Stimulated activated CD8-positive, alpha-beta memory T cell treated with anti-CD3 and anti-CD28 coated beads, Interleukin-15, amount 100 ng/mL, for 48 hours (primary cell): ENCODE measurements around the gene RASGRF1.
"Not testable (repeated sequence)": the region's sequence is repeated elsewhere in the genome, so short reads cannot be mapped to it uniquely, and the experiment has no call there.

Experiments used
- DNase-seq, 2 donors: peaks; one replicate each; pipeline ENCODE4 v3.0.0-alpha.2; 2020; ENCODE audit warnings: low read depth in 2 of 2

RASGRF1 gene

GRCh38 chr15:79090487-79091203, at the start of gene RASGRF1:
TSS of gene RASGRF1 (minus strand) at chr15:79090780. CDS start at chr15:79090498, 282 bp downstream.
- DNase-seq = no peak

- DNase-seq = no peak
These were observed 46.0 kb upstream of the RASGRF1 start for GRCh38 chr15:79136434-79137046.

GRCh38 chr15:79133309-79133708, 42.7 kb upstream of the RASGRF1 start:
- DNase-seq = no peak

GRCh38 chr15:79132770-79133169, 42.2 kb upstream of the RASGRF1 start:
- no peak for DNase-seq

DNA sequence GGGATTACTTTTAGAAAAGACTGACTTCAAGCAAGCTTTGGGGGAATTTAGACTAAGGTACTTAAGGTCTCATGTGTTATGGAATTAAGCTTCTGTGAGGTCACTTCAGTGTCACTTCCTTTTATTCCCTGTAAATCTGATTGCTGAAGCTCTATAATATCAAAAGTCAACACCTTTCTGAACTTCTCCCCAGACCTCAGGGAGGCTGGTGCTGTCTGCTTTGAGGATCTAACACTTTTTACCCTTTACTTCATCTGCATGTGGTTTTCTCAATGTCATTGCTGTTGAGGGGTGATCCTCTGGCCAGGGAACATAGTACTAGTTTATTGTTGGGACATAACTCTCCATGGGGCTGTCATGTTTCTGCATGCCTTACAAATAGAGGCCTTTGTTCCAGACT, 41.8 kb upstream of the RASGRF1 start:
- no peak for DNase-seq

DNA sequence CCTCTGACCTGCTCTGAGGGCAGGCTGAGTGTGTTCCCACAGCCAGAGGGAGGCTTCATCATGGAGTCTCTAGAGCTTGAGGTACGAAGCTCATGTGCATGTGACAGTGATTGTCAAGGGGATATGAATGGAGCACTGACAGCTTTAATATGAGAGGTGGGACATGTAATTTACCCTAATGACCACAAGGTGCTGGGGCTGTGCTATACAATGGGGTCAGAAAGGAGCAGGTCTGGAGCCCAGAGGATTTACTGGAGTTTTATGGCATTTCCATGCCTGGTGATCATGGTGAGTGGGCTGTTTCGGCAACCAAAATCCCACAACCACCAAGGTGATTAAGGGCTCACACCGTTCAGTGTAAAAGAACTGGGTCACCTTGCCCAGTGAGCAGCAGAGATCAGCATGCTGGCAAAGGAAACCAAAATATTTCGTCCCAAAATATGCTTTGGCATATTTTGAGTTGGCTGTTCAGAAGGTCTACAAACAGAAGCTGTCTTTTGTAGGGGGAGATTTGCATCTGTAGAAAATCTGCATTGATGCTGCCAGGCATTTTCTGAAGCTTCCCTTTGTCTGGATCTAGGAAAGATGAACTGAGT, 40.1 kb upstream of the RASGRF1 start:
- no peak for DNase-seq

- no peak for DNase-seq
These were observed 38.7 kb upstream of the RASGRF1 start for GRCh38 chr15:79129235-79129634.

GRCh38 chr15:79128556-79128955, 38.0 kb upstream of the RASGRF1 start:
- no peak for DNase-seq

DNA sequence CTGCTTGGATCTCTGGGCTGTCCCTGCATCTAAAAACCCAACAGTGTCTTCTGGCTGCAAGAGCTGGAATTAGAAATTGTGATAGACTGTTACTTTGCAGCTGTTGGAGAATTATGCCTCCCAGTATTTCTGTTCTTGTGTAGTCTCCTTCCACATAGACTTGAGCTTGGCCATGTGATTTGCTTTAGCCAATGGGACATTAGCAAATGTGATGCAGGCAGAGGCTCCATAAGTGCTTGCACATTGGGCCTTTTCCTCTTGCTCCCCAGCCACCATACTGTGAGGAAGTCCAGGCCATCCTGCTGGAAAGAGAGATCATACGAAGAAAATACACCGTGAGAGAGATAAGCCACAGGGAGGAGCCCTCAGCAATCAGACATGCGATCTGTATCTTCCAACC, 33.8 kb upstream of the RASGRF1 start:
- DNase-seq = no peak

DNA sequence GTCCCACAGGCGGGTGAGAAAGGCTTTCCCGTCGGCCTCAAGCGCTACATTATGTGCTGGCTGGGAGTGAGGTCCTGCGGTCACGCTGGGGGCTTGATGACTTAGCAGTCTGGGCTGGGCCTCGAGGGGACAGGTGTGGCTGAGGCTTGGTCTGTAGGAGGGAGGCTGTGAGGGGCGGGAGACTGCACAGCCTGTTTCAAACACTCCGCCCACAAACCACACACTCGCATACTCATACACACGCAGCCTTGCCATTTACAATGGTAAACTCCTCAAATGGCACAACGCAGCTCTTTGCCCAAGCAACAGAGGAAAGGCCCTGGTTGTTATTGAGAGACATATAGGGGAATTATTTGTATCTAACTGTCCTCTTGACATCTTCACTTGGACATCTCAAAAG, 32.4 kb upstream of the RASGRF1 start:
- DNase-seq = no peak

GRCh38 chr15:79122391-79122790, 31.8 kb upstream of the RASGRF1 start:
- DNase-seq = no peak

- no peak for DNase-seq
These were observed 31.0 kb upstream of the RASGRF1 start for GRCh38 chr15:79121571-79121970.

GRCh38 chr15:79117442-79118204, 27.0 kb upstream of the RASGRF1 start:
- DNase-seq = no peak

- DNase-seq = no peak
These were observed 26.2 kb upstream of the RASGRF1 start for GRCh38 chr15:79116771-79117170.

- DNase-seq = no peak
These were observed 25.5 kb upstream of the RASGRF1 start for GRCh38 chr15:79115986-79116665.

DNA sequence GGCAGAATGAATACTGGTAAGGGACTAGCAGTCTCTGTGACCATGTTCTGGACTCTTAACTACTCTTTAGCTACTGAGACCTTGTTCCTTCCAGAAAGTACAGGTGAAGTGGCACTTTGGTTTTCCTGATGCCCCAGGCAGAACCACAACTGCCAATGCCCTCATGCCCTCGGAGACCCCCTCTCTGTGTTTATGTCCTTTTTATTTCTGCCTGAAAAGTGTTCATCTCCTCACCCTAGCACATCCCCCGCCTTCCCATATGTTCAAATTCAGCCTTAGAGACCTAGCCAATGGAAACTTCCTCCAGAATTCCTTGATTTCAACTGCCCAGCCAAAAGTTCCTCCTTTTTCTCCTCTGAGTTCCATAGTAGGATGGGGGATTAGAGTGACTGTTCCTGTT, 23.3 kb upstream of the RASGRF1 start:
- no peak for DNase-seq

DNA sequence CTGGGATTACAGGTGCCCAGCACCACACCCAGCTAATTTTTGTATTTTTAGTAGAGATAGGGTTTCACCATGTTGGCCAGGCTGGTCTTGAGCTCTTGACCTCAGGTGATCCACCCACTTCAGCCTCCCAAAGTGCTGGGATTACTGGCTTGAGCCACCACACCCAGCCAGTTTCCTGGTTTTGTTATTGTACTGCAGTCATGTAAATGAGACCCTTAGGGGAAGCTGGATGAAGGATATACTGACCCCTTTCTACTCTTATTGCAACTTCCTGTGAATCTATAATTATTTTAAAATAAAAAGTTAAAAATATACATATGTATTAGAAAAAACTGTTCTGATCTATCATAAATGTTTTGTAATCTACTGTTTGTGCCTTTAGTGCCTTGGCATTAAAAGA, 20.8 kb upstream of the RASGRF1 start:
- not testable (repeated sequence) for DNase-seq

GRCh38 chr15:79105141-79105540, 14.6 kb upstream of the RASGRF1 start:
- DNase-seq = no peak

DNA sequence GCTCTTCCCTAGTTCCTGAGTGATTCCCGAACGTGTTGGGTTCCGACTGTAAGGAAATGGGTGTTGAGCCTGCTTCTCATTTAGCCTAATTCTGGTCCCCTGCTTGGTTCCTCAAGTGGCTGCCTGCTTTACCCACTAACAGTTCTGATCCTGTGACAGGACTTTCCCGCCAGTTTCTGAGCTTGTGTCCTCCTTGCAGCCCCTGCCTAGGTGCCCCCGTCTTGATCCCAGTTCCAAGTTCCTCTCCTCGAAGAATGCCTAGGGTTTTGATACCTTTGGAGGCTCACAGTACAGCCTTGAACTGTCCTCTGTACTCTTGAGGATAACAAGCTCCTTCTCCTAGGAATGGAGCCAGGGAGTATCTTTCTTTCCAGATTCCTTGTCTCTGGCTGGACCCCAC, 12.0 kb upstream of the RASGRF1 start:
- no peak for DNase-seq

DNA sequence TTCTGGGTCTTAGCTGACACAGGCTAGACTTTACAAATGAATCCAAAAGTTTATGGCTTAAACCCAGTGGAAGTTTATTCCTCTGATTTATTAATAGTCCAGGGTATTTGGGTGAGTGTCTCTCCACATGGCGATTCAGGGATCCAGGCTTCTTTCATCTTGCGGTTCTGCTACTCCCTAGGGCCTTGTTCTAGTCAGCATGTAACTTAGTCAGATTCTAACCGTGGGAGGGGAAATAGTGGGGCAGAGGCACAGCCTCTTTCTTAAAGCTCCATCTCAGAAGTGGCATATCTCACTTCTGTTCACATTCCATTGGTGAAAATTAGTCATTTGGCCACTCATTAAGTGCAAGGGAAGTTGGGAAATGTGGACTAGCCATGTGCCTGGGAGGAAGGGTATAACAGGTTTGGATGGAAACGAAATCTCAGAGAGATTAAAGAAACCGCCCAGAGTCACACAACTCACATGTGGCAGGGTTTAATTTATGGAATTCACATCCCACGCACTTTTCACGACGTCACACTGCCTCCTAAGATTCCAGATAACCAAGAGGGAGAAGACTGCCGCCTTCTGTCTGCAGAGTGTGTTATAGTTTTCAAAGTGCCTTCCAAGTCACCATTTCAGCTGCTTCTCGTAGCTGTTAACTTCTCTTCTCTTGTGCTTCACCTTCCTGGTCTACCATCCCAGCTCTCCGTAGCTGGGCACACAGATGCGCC, 11.4 kb upstream of the RASGRF1 start:
- DNase-seq = no peak

DNA sequence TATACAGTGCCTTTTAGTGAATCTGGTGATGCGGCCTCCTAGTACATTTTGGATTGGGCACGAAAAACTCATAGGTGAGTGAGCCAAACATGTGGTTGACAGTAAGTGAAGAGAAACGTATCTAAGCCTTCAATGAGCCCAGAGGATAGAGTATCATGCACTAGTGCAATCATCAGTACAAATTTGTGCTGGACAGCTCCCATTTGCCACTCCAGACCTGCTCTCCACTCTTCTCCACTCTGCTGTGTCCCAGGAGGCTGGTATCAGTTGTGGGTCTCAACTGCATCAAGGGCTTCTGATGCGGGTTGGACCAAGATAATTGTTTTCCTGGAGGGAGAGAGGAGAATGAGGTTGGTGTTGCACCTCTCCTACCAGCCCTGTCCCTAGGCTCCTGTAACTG, 9.1 kb upstream of the RASGRF1 start:
- no peak for DNase-seq
